IPS DF 6.9 (cell line): ENCODE results near the gene CR1L.
"Not testable (repeated sequence)": the region's sequence is repeated elsewhere in the genome, so short reads cannot be mapped to it uniquely, and the experiment has no call there.

Source experiments
- DNase-seq: peaks from one replicate; pipeline ENCODE4 v3.0.0-alpha.2; 2013; ENCODE audit warnings: low read depth, low spot score
- H3K27ac ChIP-seq: one replicate; pipeline ENCODE4 v1.5.1; 2013; ENCODE audit warnings: low read length, control low read depth
- H3K27me3 ChIP-seq: 2 replicates; pipeline ENCODE4 v1.6.1; 2013; ENCODE audit warnings: mild to moderate bottlenecking, low read length; ENCODE audit not compliant: control insufficient read depth, insufficient read depth
- H3K36me3 ChIP-seq: 2 replicates; pipeline ENCODE4 v1.6.1; 2013; ENCODE audit warnings: low read length; ENCODE audit not compliant: control insufficient read depth, insufficient read depth
- H3K4me1 ChIP-seq: 2 replicates; pipeline ENCODE4 v1.6.1; 2013; ENCODE audit warnings: low read length; ENCODE audit not compliant: control insufficient read depth, insufficient read depth
- H3K4me3 ChIP-seq: 2 replicates; pipeline ENCODE4 v1.5.1; 2013; ENCODE audit warnings: mild to moderate bottlenecking, low read length
- H3K9me3 ChIP-seq: 2 replicates; pipeline ENCODE4 v1.6.1; 2013; ENCODE audit warnings: low read length, inconsistent platforms; ENCODE audit not compliant: control insufficient read depth, insufficient read depth
- WGBS: extraction: QIAGEN DNeasy Blood & Tissue Kit; methylation state at CpG from one replicate; pipeline ENCODE4 v1.1.7; 2013; ENCODE audit warnings: mixed read lengths, missing lambda C conversion rate; ENCODE audit not compliant: insufficient read length, insufficient coverage; 5-methylcytosine and 5-hydroxymethylcytosine counted together

CR1L gene

GRCh38 chr1:207753611-207754010 is 108.7 kb downstream of the CR1L start:
- Histone ChIP-seq H3K36me3 (no peaks in the 10 kb centered on the region), H3K27ac (no peak overlapping the region), H3K4me1 (peaks cover 4% of the 10 kb centered on the region; the same call in 1 of the 2 replicates), H3K27me3 (no peaks in the 10 kb centered on the region), H3K9me3 (no peaks in the 10 kb centered on the region), H3K4me3 (no peak overlapping the region)
- WGBS, result no CpG with 5 or more reads among the region's 7 CpGs
- DNase-seq, result no peak

GRCh38 chr1:207754011-207754410 is 109.1 kb downstream of the CR1L start:
- H3K27ac ChIP-seq, result no peak overlapping the region
- no CpG with 5 or more reads among the region's 4 CpGs for WGBS
- H3K4me3 ChIP-seq, result no peak overlapping the region
- DNase-seq, result no peak
- H3K4me1 ChIP-seq, result peaks cover 4% of the 10 kb centered on the region; the same call in 1 of the 2 replicates
- no peaks in the 10 kb centered on the region for H3K9me3 ChIP-seq
- no peaks in the 10 kb centered on the region for H3K27me3 ChIP-seq
- H3K36me3 ChIP-seq, result no peaks in the 10 kb centered on the region

GRCh38 chr1:207754974-207755700 is 110.2 kb downstream of the CR1L start:
- no CpG with 5 or more reads among the region's 7 CpGs for WGBS
- Histone ChIP-seq H3K27ac (no peak overlapping the region), H3K4me3 (no peak overlapping the region), H3K36me3 (peaks cover 3% of the 10 kb centered on the region; the same call in 1 of the 2 replicates), H3K4me1 (peaks cover 4% of the 10 kb centered on the region; the same call in 1 of the 2 replicates), H3K9me3 (no peaks in the 10 kb centered on the region), H3K27me3 (no peaks in the 10 kb centered on the region)
- no peak for DNase-seq

GRCh38 chr1:207755846-207756693 is 111.1 kb downstream of the CR1L start:
- peaks cover 3% of the 10 kb centered on the region; the same call in 1 of the 2 replicates for H3K36me3 ChIP-seq
- no peak overlapping the region for H3K4me3 ChIP-seq
- WGBS, result no CpG with 5 or more reads among the region's 2 CpGs
- DNase-seq, result no peak
- H3K9me3 ChIP-seq, result no peaks in the 10 kb centered on the region
- H3K27ac ChIP-seq, result no peak overlapping the region
- H3K4me1 ChIP-seq, result 0 out of 2 replicates have a peak, but pooled peaks cover 4% of the 10 kb centered on the region
- no peaks in the 10 kb centered on the region for H3K27me3 ChIP-seq

- H3K27me3 ChIP-seq, result no peaks in the 10 kb centered on the region
- no peak overlapping the region for H3K4me3 ChIP-seq
- H3K36me3 ChIP-seq, result peaks cover 19% of the 10 kb centered on the region
- no peak overlapping the region for H3K27ac ChIP-seq
- no peaks in the 10 kb centered on the region for H3K4me1 ChIP-seq
- no peak for DNase-seq
- WGBS, result no CpG with 5 or more reads among the region's 13 CpGs
- H3K9me3 ChIP-seq, result no peaks in the 10 kb centered on the region
These were observed 117.7 kb downstream of the CR1L start for GRCh38 chr1:207762622-207763021.

GRCh38 chr1:207763091-207763490 is 118.2 kb downstream of the CR1L start:
- H3K4me3 ChIP-seq, result no peak overlapping the region
- H3K4me1 ChIP-seq, result no peaks in the 10 kb centered on the region
- no CpG with 5 or more reads among the region's 10 CpGs for WGBS
- DNase-seq, result no peak
- H3K9me3 ChIP-seq, result no peaks in the 10 kb centered on the region
- H3K27ac ChIP-seq, result no peak overlapping the region
- no peaks in the 10 kb centered on the region for H3K27me3 ChIP-seq
- H3K36me3 ChIP-seq, result peaks cover 19% of the 10 kb centered on the region

GRCh38 chr1:207763972-207764371 is 119.0 kb downstream of the CR1L start:
- peaks cover 21% of the 10 kb centered on the region for H3K36me3 ChIP-seq

GRCh38 chr1:207766569-207766968 is 121.6 kb downstream of the CR1L start:
- Histone ChIP-seq H3K27ac (no peak overlapping the region), H3K9me3 (no peaks in the 10 kb centered on the region), H3K27me3 (no peaks in the 10 kb centered on the region), H3K4me1 (no peaks in the 10 kb centered on the region), H3K4me3 (no peak overlapping the region), H3K36me3 (peaks cover 20% of the 10 kb centered on the region)
- DNase-seq, result no peak
- WGBS, result no CpG with 5 or more reads among the region's 1 CpG

More at GRCh38 chr1:207763972-207764371, 119.0 kb downstream of the CR1L start:
- Histone ChIP-seq H3K9me3 (no peaks in the 10 kb centered on the region), H3K27ac (no peak overlapping the region), H3K4me3 (no peak overlapping the region), H3K4me1 (no peaks in the 10 kb centered on the region), H3K27me3 (no peaks in the 10 kb centered on the region)
- no CpG with 5 or more reads among the region's 9 CpGs for WGBS
- DNase-seq, result no peak

- H3K4me3 ChIP-seq, DNase-seq, H3K27ac ChIP-seq, H3K4me1 ChIP-seq, H3K27me3 ChIP-seq, H3K36me3 ChIP-seq, H3K9me3 ChIP-seq: not testable (repeated sequence)
- no CpG with 5 or more reads among the region's 4 CpGs for WGBS
These were observed 125.6 kb downstream of the CR1L start for GRCh38 chr1:207770514-207770913.
